Upper lobe of left lung (tissue), 6 donors: ENCODE results near the gene SRP72. TPM values are rescaled to one million over a fixed set of nuclear protein-coding genes. Genes with fewer than 3 reads are reported as not detected.

Experiments used
- ATAC-seq, 2 donors: fragments of 200-7000 bp; cut with Tn5 transposase; one replicate each; pipeline ENCODE4 v1.9.1; 2022; ENCODE audit warnings: mild to moderate bottlenecking in 2 of 2, moderate library complexity in 2 of 2; ENCODE audit not compliant: low FRiP score in 2 of 2
- DNase-seq, 2 donors: peaks; one replicate each; pipeline ENCODE4 v3.0.0-alpha.2; 2019 to 2020
- H3K27ac ChIP-seq, 4 donors: fragments of 200-600 bp; sonication (generic); one replicate each; pipeline ENCODE4 v1.5.1; 2016 to 2019
- H3K27me3 ChIP-seq, 4 donors: fragments of 200-600 bp; sonication (generic); one replicate each; pipeline ENCODE4 v1.5.1; 2017 to 2019
- H3K36me3 ChIP-seq, 4 donors: fragments of 200-600 bp; sonication (generic); one replicate each; pipeline ENCODE4 v1.5.1; 2016 to 2019
- H3K4me1 ChIP-seq, 4 donors: fragments of 200-600 bp; sonication (generic); one replicate each; pipeline ENCODE4 v1.5.1; 2018 to 2019
- H3K4me3 ChIP-seq, 4 donors: fragments of 200-600 bp; sonication (generic); one replicate each; pipeline ENCODE4 v1.5.1; 2017 to 2019; ENCODE audit warnings: mild to moderate bottlenecking in 2 of 4, moderate library complexity in 1 of 4
- H3K9me3 ChIP-seq, 4 donors: fragments of 200-600 bp; sonication (generic); one replicate each; pipeline ENCODE4 v1.5.1; 2018 to 2019
- CTCF ChIP-seq, 6 experiments: fragments of 450-650 bp in 4 of 6; fragments of 200-600 bp in 2 of 6; sonication (generic) in 2 of 6; IDR thresholded peaks; one replicate each; pipeline ENCODE4 v1.5.1; 2016 to 2019; ENCODE audit warnings: antibody characterized with exemption in 6 of 6
- EP300 ChIP-seq, 4 donors: sonication (generic); formaldehyde crosslinking; IDR thresholded peaks; one replicate each; pipeline ENCODE4 v1.5.1; 2017; ENCODE audit warnings: antibody characterized with exemption in 4 of 4, control low read depth in 2 of 4
- POLR2A ChIP-seq, 4 donors: fragments of 450-650 bp; IDR thresholded peaks; one replicate each; pipeline ENCODE4 v1.5.1; 2016 to 2017; ENCODE audit warnings: antibody characterized with exemption in 4 of 4, mild to moderate bottlenecking in 2 of 4
- POLR2AphosphoS5 ChIP-seq, 2 donors: sonication (generic); formaldehyde crosslinking; IDR thresholded peaks; one replicate each; pipeline ENCODE4 v1.5.1; 2017; ENCODE audit warnings: antibody characterized with exemption in 2 of 2
- WGBS, 2 donors: methylation state at CpG; one replicate each; pipeline ENCODE4 v1.1.5; 2017 to 2018; 5-methylcytosine and 5-hydroxymethylcytosine counted together
- total RNA-seq, 6 donors: library from RNA; depleted of rRNA in 4 of 6; stranded (reverse); fragments of >200 nt in 4 of 6; gene quantifications; one replicate each; pipeline versions ENCODE4 v1.1.0 to v1.2.1, GENCODE V29; 2016 to 2021
- donor health status: DM: no; HTN: no; CAD: no; lungs with moderate emphysema.
- donor health status: DM: no; HTN: yes; CAD: no; lungs with severe emphysema.

SRP72 gene
- total RNA-seq, 6 donors from 2014 or later = 41.9 to 101 (median 68.8) TPM

- TF ChIP-seq POLR2AphosphoS5 (IDR thresholded peaks at IDR 0.05) = no peak
- TF ChIP-seq POLR2A (IDR thresholded peaks at IDR 0.05) = no peak
- TF ChIP-seq CTCF (IDR thresholded peaks at IDR 0.05) = peak; percentile 92 to 98 (median 95)
- peak; percentile 98 to 100 for ATAC-seq
- peaks cover 0 to 10% (median 2%) of the 10 kb centered on the region in 4 donors for H3K4me1 ChIP-seq
- DNase-seq = peak; percentile 88 to 98
- H3K9me3 ChIP-seq = no peaks in the 10 kb centered on the region
- H3K36me3 ChIP-seq = no peaks in the 10 kb centered on the region
- WGBS, 2 donors = 0 to 4% methylated on average over 17 to 26 of the region's 33 CpGs
- H3K27me3 ChIP-seq = no peaks in the 10 kb centered on the region
- no peak overlapping the region for H3K27ac ChIP-seq
- H3K4me3 ChIP-seq = peak overlapping the region in 3 of 4 donors; percentile 28 to 44 (median 35)
These were observed 77.2 kb downstream of the SRP72 start for GRCh38 chr4:56544573-56545131.

- no peak for DNase-seq
- no peaks in the 10 kb centered on the region for H3K9me3 ChIP-seq
- no peak for TF ChIP-seq CTCF (IDR thresholded peaks at IDR 0.05)
- no peak for TF ChIP-seq POLR2A (IDR thresholded peaks at IDR 0.05)
- no peak for TF ChIP-seq POLR2AphosphoS5 (IDR thresholded peaks at IDR 0.05)
- no peak for TF ChIP-seq EP300 (IDR thresholded peaks at IDR 0.05)
- H3K27ac ChIP-seq = no peak overlapping the region
- no peak overlapping the region for H3K4me3 ChIP-seq
- H3K36me3 ChIP-seq = no peaks in the 10 kb centered on the region
- WGBS, 2 donors = 68 to 80% methylated on average over 8 of the region's 8 CpGs
- no peaks in the 10 kb centered on the region for H3K27me3 ChIP-seq
- H3K4me1 ChIP-seq = no peaks in the 10 kb centered on the region
- ATAC-seq = no peak
These were observed 83.2 kb downstream of the SRP72 start for GRCh38 chr4:56550642-56551041.

GRCh38 chr4:56551516-56551915, 84.1 kb downstream of the SRP72 start:
- DNase-seq (no peak), ATAC-seq (no peak)
- Histone ChIP-seq H3K4me3 (no peak overlapping the region), H3K9me3 (no peaks in the 10 kb centered on the region), H3K4me1 (no peaks in the 10 kb centered on the region), H3K27me3 (no peaks in the 10 kb centered on the region), H3K36me3 (no peaks in the 10 kb centered on the region), H3K27ac (no peak overlapping the region)
- TF ChIP-seq POLR2A (IDR thresholded peaks at IDR 0.05) (no peak), CTCF (IDR thresholded peaks at IDR 0.05) (no peak), EP300 (IDR thresholded peaks at IDR 0.05) (no peak), POLR2AphosphoS5 (IDR thresholded peaks at IDR 0.05) (no peak)
- 76 to 94% methylated on average over 2 of the region's 2 CpGs for WGBS, 2 donors

- no peak for TF ChIP-seq EP300 (IDR thresholded peaks at IDR 0.05)
- TF ChIP-seq POLR2A (IDR thresholded peaks at IDR 0.05) = no peak
- no peak for TF ChIP-seq POLR2AphosphoS5 (IDR thresholded peaks at IDR 0.05)
- no peaks in the 10 kb centered on the region for H3K4me1 ChIP-seq
- no peak overlapping the region for H3K27ac ChIP-seq
- no peak for ATAC-seq
- H3K36me3 ChIP-seq = no peaks in the 10 kb centered on the region
- no peaks in the 10 kb centered on the region for H3K9me3 ChIP-seq
- no peak overlapping the region for H3K4me3 ChIP-seq
- DNase-seq = no peak
- no peaks in the 10 kb centered on the region for H3K27me3 ChIP-seq
These were observed 84.9 kb downstream of the SRP72 start for GRCh38 chr4:56552273-56552672.

Other genes with a start within 250 kb of the SRP72 start
- 10 to 100 TPM in 2 of 6 donors, 1 to 10 TPM in 4; 7.1 to 32.5 (median 9.5) TPM for gene AASDH, start 80.1 kb upstream of the SRP72 start, total RNA-seq
- gene PPAT, start 32.0 kb upstream of the SRP72 start, total RNA-seq = 1 to 10 TPM in 5 of 6 donors, under 1 TPM in 1; 0.44 to 6.3 (median 5.4) TPM
- gene PAICS, start 31.4 kb upstream of the SRP72 start, total RNA-seq = 10 to 100 TPM in 5 of 6 donors, 1 to 10 TPM in 1; 7.4 to 33.5 (median 22.1) TPM
- gene ARL9, start 38.2 kb downstream of the SRP72 start, total RNA-seq = under 1 TPM in 2 of 6 donors, not detected in 4; 0.17 TPM
- 1,000 to 10,000 TPM in 2 of 6 donors, 100 to 1,000 TPM in 4; 235 to 1,594 (median 506) TPM for gene HOPX, start 213.7 kb downstream of the SRP72 start, total RNA-seq